Prostate gland (tissue), 2 donors: Measurements from ENCODE around the gene CPEB1. TPM values are rescaled to one million over a fixed set of nuclear protein-coding genes. Genes with fewer than 3 reads are reported as not detected.

Experiments
- DNase-seq: peaks from one replicate; pipeline ENCODE4 v3.0.0-alpha.2; 2019; ENCODE audit warnings: low spot score
- H3K27ac ChIP-seq, 2 donors: fragments of 200-600 bp; sonication (generic); 2 replicates each; pipeline ENCODE4 v1.5.1; 2017 to 2019
- H3K27me3 ChIP-seq: fragments of 200-600 bp; sonication (generic); replicated peaks from 2 replicates; pipeline ENCODE4 v1.5.1; 2019; ENCODE audit not compliant: insufficient read depth
- H3K36me3 ChIP-seq, 2 donors: fragments of 200-600 bp; sonication (generic); 1 replicate in 1 of 2; 2 replicates in 1 of 2; pipeline versions ENCODE4 v1.5.1 to v1.8.1; 2017 to 2019
- H3K4me1 ChIP-seq: fragments of 200-600 bp; sonication (generic); replicated peaks from 2 replicates; pipeline ENCODE4 v1.5.1; 2019
- H3K4me3 ChIP-seq, 2 donors: fragments of 200-600 bp; sonication (generic); 2 replicates each; pipeline ENCODE4 v1.5.1; 2017 to 2019
- H3K9me3 ChIP-seq: fragments of 200-600 bp; sonication (generic); 2 replicates; pipeline ENCODE4 v1.5.1; 2017
- CTCF ChIP-seq, 4 experiments: fragments of 200-600 bp in 2 of 4; fragments of 450-650 bp in 2 of 4; sonication (generic) in 2 of 4; IDR thresholded peaks; 1 replicate in 3 of 4; 2 replicates in 1 of 4; pipeline ENCODE4 v1.5.1; 2016 to 2019; ENCODE audit warnings: antibody characterized with exemption in 4 of 4, mild to moderate bottlenecking in 2 of 4, moderate library complexity in 2 of 4
- POLR2A ChIP-seq: fragments of 450-650 bp; IDR thresholded peaks from one replicate; pipeline ENCODE4 v1.6.1; 2016; ENCODE audit warnings: antibody characterized with exemption, mild to moderate bottlenecking
- POLR2AphosphoS5 ChIP-seq: sonication (generic); formaldehyde crosslinking; IDR thresholded peaks from one replicate; pipeline ENCODE4 v1.6.1; 2017; ENCODE audit warnings: antibody characterized with exemption
- WGBS: methylation state at CpG from one replicate; pipeline ENCODE4 v1.1.5; 2018; 5-methylcytosine and 5-hydroxymethylcytosine counted together
- intact Hi-C: fragments of 100-400 bp; cut with DNase I; formaldehyde crosslinking; loops from one replicate; pipeline ENCODE4 v1.14.2; 2022
- total RNA-seq, 2 donors: library from RNA; depleted of rRNA; stranded (reverse); fragments of >200 nt; gene quantifications; one replicate each; pipeline ENCODE4 v1.1.0, GENCODE V29; 2016

Gene CPEB1
- 10 to 100 TPM in 1 of 2 donors, 1 to 10 TPM in 1; 1.7 to 51.8 TPM for total RNA-seq

DNA sequence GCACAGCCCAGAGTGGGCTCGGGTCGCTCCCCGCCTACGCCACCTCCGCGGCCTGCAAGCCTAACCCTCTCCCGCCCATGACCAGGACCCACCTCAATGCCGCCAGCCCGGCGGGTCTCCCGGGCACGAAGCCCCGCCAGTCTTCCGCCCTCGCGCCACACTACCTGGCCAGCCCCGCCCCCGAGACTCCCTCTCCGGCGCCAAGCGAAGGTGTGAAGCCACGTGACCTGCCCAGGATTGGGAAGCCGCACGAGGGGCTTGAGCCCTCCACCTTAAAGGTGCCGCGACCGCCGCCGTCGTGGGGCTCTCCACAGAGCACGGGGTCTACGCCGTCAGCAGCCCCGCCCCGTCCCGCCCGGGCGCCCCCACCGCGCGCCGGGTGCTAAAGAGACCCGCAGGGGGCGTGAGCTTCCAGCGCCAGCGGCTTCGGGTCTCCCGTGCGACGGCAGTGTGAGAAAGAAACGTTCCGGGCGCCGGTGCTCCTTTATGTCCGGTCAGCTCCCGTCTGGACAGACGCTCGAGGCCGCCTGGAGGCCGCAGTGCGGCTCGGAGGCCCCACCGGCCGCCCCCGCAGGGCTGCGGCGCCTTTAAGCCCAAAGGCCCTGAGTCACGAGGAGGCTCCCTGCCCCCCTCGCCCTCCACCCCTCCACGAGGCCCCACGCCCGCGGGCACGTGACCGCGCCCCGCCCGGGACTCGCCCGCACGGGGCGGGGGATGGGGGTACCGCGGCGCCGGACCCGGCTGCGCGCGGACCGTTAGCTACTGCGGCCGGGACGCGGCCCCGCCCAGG, at the start of gene CPEB1:
Gene CPEB1, minus strand, starts transcription at position 319 of the 790 bp plus-strand sequence. CDS start 18,904 bp downstream, outside the sequence.
- H3K36me3 ChIP-seq, result no peaks in the 10 kb centered on the region
- peak within 1 kb of the TSS; percentile 33 to 38 for H3K4me3 ChIP-seq
- intact Hi-C loops, result no loop called here
- peaks cover 4% of the 10 kb centered on the region for H3K27me3 ChIP-seq
- peaks cover 2% of the 10 kb centered on the region for H3K4me1 ChIP-seq
- no peak within 1 kb of the TSS for H3K27ac ChIP-seq
- no peak for DNase-seq
- 12% methylated on average over 56 of the region's 96 CpGs for WGBS
- no peaks in the 10 kb centered on the region for H3K9me3 ChIP-seq
- TF ChIP-seq CTCF (IDR thresholded peaks at IDR 0.05) (no peak), POLR2AphosphoS5 (no peak), POLR2A (no peak)

DNA sequence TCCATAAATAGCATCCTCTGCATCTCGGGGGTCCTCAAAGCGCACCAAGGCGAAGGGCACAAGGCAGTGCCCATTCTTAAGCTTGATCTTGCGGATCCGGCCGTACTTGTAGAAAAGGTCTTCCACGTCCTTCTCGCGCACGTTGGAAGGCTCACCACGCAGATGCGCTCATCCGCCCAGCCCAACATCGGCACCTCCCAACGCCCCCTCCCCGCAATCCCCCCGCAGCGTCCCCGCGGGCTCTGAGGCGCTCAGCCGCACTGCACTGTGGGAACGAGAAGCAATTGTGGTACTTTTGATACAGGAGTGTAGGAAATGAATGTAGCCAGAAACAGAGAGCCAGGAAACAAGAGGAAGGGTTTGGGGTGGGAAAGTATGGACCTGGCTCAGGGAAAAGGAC, 45.0 kb upstream of the CPEB1 start:
- 89% methylated on average over 23 of the region's 23 CpGs for WGBS
- Histone ChIP-seq H3K27me3 (no peaks in the 10 kb centered on the region), H3K9me3 (no peaks in the 10 kb centered on the region), H3K4me1 (no peaks in the 10 kb centered on the region), H3K27ac (no peak overlapping the region), H3K36me3 (no peaks in the 10 kb centered on the region), H3K4me3 (no peak overlapping the region)
- intact Hi-C loops, result no loop called here
- TF ChIP-seq POLR2AphosphoS5, result no peak
- TF ChIP-seq CTCF (IDR thresholded peaks at IDR 0.05), result no peak
- TF ChIP-seq POLR2A, result no peak
- no peak for DNase-seq

DNA sequence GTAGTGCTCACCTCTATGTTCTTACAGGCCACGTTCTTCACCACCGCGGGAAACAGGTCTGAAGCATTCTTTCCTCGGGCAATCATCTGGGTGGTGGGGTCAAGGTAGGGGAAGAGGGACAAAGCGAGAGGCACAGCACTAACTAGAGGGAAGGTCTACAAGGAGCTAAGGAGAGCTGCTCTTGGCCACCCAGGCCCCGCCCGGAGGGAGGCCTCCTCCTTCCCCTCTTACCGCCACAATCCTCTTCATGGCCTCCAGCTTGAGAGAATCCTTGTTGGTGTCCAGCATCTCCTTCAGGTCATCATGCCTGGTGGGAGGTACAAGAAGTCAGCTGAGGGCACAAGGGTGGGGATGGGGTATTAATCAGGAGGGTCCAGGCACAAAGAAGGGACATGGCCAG, 42.0 kb upstream of the CPEB1 start:
- intact Hi-C loops, result no loop called here
- no peaks in the 10 kb centered on the region for H3K4me1 ChIP-seq
- no peak for TF ChIP-seq POLR2AphosphoS5
- no peak for TF ChIP-seq POLR2A
- no peak for TF ChIP-seq CTCF (IDR thresholded peaks at IDR 0.05)

GRCh38 chr15:82688691-82689090, 41.5 kb upstream of the CPEB1 start:
- Histone ChIP-seq H3K9me3 (no peaks in the 10 kb centered on the region), H3K27me3 (no peaks in the 10 kb centered on the region), H3K36me3 (no peaks in the 10 kb centered on the region), H3K27ac (no peak overlapping the region), H3K4me3 (no peak overlapping the region), H3K4me1 (no peaks in the 10 kb centered on the region)
- WGBS, result 91% methylated on average over 10 of the region's 10 CpGs
- intact Hi-C loops, result no loop called here
- no peak for DNase-seq
- TF ChIP-seq CTCF (IDR thresholded peaks at IDR 0.05), result no peak
- no peak for TF ChIP-seq POLR2A
- TF ChIP-seq POLR2AphosphoS5, result no peak

More for the DNA sequence above, 42.0 kb upstream of the CPEB1 start:
- Histone ChIP-seq H3K4me3 (no peak overlapping the region), H3K9me3 (no peaks in the 10 kb centered on the region), H3K27ac (no peak overlapping the region), H3K27me3 (no peaks in the 10 kb centered on the region), H3K36me3 (no peaks in the 10 kb centered on the region)
- no peak for DNase-seq
- WGBS, result 95% methylated on average over 8 of the region's 8 CpGs

- intact Hi-C loops, result no loop called here
- Histone ChIP-seq H3K4me3 (no peak overlapping the region), H3K4me1 (no peaks in the 10 kb centered on the region), H3K36me3 (no peaks in the 10 kb centered on the region), H3K27me3 (no peaks in the 10 kb centered on the region), H3K27ac (no peak overlapping the region), H3K9me3 (no peaks in the 10 kb centered on the region)
- TF ChIP-seq POLR2AphosphoS5 (no peak), POLR2A (no peak), CTCF (IDR thresholded peaks at IDR 0.05) (no peak)
- WGBS, result 89% methylated on average over 10 of the region's 10 CpGs
- DNase-seq, result no peak
These were observed 34.2 kb upstream of the CPEB1 start for GRCh38 chr15:82681371-82681770.
